GM19455 (cell line): ENCODE measurements around the gene SCGB3A2.

Experiments
- ATAC-seq: cut with Tn5 transposase; IDR thresholded peaks from one replicate; pipeline ENCODE4 v1.9.1; 2021; ENCODE audit not compliant: unreplicated experiment

SCGB3A2 gene

DNA sequence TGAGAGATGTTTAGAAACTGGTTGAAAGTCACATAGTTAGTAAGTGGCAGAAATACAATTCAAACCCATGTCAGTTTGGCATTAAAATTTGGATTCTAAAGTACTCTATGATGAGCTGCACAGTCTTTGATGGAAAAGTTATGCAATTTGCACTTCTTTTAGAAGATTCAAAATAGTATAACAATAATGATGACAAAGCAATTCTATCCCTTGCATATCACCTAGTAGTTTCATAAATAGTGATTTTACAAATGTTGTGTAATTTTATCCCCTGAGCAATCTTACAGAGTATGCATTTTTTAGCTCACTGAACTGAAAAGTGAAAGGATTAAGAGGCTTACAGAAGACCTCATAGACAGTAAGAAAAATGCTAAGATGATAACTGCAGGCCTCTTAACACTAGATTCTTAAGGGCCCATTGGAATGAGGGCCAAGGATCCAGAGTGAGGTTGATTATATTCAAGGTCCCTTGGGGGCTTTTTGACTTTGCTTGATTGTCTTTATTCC lies 24.2 kb downstream of the SCGB3A2 start:
- ATAC-seq: no peak

GRCh38 chr5:147904110-147904509 lies 25.6 kb downstream of the SCGB3A2 start:
- ATAC-seq: no peak

- no peak for ATAC-seq
Observed at GRCh38 chr5:147906326-147907095, 28.0 kb downstream of the SCGB3A2 start, which contains the start of gene C5orf46. Gene C5orf46 (minus strand): TSS chr5:147906538. CDS start chr5:147906501, 37 bp downstream.

GRCh38 chr5:147911427-147911826 lies 32.9 kb downstream of the SCGB3A2 start:
- ATAC-seq: no peak

GRCh38 chr5:147912011-147912410 lies 33.5 kb downstream of the SCGB3A2 start:
- no peak for ATAC-seq

- ATAC-seq: no peak
Observed at GRCh38 chr5:147913786-147914185, 35.3 kb downstream of the SCGB3A2 start.

DNA sequence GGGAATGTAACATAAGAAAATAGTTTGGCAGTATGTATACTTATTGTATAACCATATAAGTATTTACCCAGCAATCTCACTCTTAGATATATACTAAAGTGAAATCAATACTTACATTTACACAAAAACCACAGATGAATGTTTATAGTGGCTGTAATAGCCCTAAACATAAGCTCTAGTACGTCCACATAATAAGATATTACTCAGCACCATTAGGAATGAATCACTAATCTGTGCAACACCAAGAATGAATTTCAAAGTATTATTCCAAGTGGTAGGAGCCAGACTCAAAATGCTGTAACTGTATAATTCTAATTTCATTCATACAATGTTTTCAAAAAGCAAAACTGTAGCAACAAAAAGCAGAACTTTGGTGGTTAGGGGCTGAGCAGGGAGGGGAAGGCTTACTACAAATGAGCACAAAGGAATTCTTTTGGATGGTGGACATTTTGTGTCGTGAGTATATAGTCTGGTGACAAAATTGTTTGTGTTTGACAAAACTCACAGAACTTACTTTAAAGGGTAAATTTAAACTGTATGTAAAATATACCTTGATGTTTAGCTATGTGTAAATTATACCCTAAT lies 39.7 kb downstream of the SCGB3A2 start:
- ATAC-seq: no peak

GRCh38 chr5:147918899-147919298 lies 40.4 kb downstream of the SCGB3A2 start:
- ATAC-seq: no peak

GRCh38 chr5:147920420-147921030 lies 42.0 kb downstream of the SCGB3A2 start:
- no peak for ATAC-seq

DNA sequence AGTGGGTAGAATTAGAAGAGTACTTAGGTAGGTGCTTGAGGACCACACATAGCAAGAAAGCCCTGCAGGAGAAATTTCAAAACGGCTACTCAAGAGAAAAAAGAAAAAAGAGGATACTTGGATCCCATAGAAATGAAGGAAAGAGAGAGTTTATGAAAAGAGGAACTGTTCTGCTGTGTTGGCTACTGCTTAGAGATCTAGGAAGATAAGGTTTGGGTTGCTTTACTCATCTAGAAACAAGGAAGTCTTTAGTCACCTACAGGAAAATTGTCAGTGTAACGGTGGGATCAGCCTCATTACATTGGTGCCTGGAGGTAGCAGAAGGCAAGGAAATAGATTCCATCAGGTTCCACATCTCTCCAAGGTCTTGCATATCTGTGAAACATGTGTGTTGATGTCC lies 42.6 kb downstream of the SCGB3A2 start:
- no peak for ATAC-seq

- no peak for ATAC-seq
Observed at GRCh38 chr5:147925020-147925419, 46.5 kb downstream of the SCGB3A2 start.

- no peak for ATAC-seq
Observed at GRCh38 chr5:147927901-147928300, 49.4 kb downstream of the SCGB3A2 start.

- ATAC-seq: no peak
Observed at GRCh38 chr5:147930769-147931168, 52.3 kb downstream of the SCGB3A2 start.
